Natural killer cell (primary cell): ENCODE data around the gene DIO3. TPM values are rescaled to one million over a fixed set of nuclear protein-coding genes. Genes with fewer than 3 reads are reported as not detected.

Experiments
- ATAC-seq, 3 donors: fragments of 150-1000 bp in 2 of 3; fragments of 200-7000 bp in 1 of 3; cut with Tn5 transposase; 1 replicate in 1 of 3; 2 replicates in 2 of 3; pipeline ENCODE4 v1.10.0; 2021; ENCODE audit warnings: mild to moderate bottlenecking in 2 of 3, moderate library complexity in 2 of 3
- DNase-seq, 2 donors: peaks; one replicate each; pipeline versions ENCODE4 v3.0.0 to v3.0.0-alpha.2; 2013 to 2021; ENCODE audit warnings: mixed read lengths in 1 of 2
- H3K27ac ChIP-seq: one replicate; pipeline ENCODE4 v1.5.1; 2013; ENCODE audit warnings: mild to moderate bottlenecking, low read length
- H3K27me3 ChIP-seq: one replicate; pipeline ENCODE4 v1.6.1; 2013; ENCODE audit warnings: low read length; ENCODE audit not compliant: control insufficient read depth, insufficient read depth
- H3K36me3 ChIP-seq: one replicate; pipeline ENCODE4 v1.6.1; 2013; ENCODE audit warnings: low read length; ENCODE audit not compliant: control insufficient read depth, insufficient read depth
- H3K4me1 ChIP-seq: one replicate; pipeline ENCODE4 v1.6.1; 2013; ENCODE audit warnings: low read length; ENCODE audit not compliant: control insufficient read depth, insufficient read depth
- H3K4me3 ChIP-seq: one replicate; pipeline ENCODE4 v1.5.1; 2013; ENCODE audit warnings: low read length
- H3K9me3 ChIP-seq: one replicate; pipeline ENCODE4 v1.6.1; 2013; ENCODE audit warnings: low read length; ENCODE audit not compliant: control insufficient read depth, insufficient read depth
- H3K27ac Mint-ChIP-seq, 2 donors: one replicate each; pipeline ENCODE4 v1.8.0; 2022; ENCODE audit warnings: mild to moderate bottlenecking in 2 of 2, mixed read lengths in 2 of 2, moderate library complexity in 1 of 2
- H3K27me3 Mint-ChIP-seq, 2 donors: one replicate each; pipeline ENCODE4 v1.8.0; 2022; ENCODE audit warnings: low read depth in 2 of 2, mixed read lengths in 2 of 2
- H3K36me3 Mint-ChIP-seq: one replicate; pipeline ENCODE4 v1.8.0; 2022; ENCODE audit warnings: mixed read lengths
- H3K4me1 Mint-ChIP-seq, 2 donors: one replicate each; pipeline ENCODE4 v1.8.0; 2022; ENCODE audit warnings: mixed read lengths in 2 of 2
- H3K4me3 Mint-ChIP-seq: one replicate; pipeline ENCODE4 v1.8.0; 2022; ENCODE audit warnings: mild to moderate bottlenecking, moderate library complexity, mixed read lengths
- H3K9me3 Mint-ChIP-seq, 2 donors: one replicate each; pipeline ENCODE4 v1.8.0; 2022; ENCODE audit warnings: mixed read lengths in 2 of 2
- CTCF ChIP-seq: fragments of 200-600 bp; IDR thresholded peaks from one replicate; pipeline ENCODE4 v1.8.0; 2022; ENCODE audit warnings: antibody characterized with exemption
- WGBS: methylation state at CpG from one replicate; pipeline ENCODE4 v1.1.7; 2013; ENCODE audit warnings: missing lambda C conversion rate; ENCODE audit not compliant: insufficient coverage; 5-methylcytosine and 5-hydroxymethylcytosine counted together
- intact Hi-C: fragments of 100-400 bp; cut with micrococcal nuclease; formaldehyde crosslinking; loops from one replicate; pipeline ENCODE4 v1.14.2; 2022
- total RNA-seq, 4 donors: library from RNA; stranded (reverse); fragments of 120-200 nt in 1 of 4; gene quantifications; one replicate each; pipeline versions ENCODE4 v1.2.3 to v1.2.4, GENCODE V29; 2013 to 2022

Gene DIO3
- total RNA-seq, 3 donors from 2014 or later (not counting 1 experiment from before 2014, with no cell fraction given), result not detected

GRCh38 chr14:101542391-101542790 is 18.9 kb upstream of the DIO3 start:
- DNase-seq, result no peak
- Mint-ChIP-seq H3K9me3 (no peaks in the 10 kb centered on the region), H3K27ac (no peak overlapping the region), H3K27me3 (peaks cover 35 to 43% of the 10 kb centered on the region in 2 donors), H3K4me1 (peaks cover 5 to 11% of the 10 kb centered on the region in 2 donors), H3K4me3 (no peak overlapping the region), H3K36me3 (no peaks in the 10 kb centered on the region)
- no peaks in the 10 kb centered on the region for H3K36me3 ChIP-seq
- peaks cover 15% of the 10 kb centered on the region for H3K4me1 ChIP-seq
- H3K4me3 ChIP-seq, result no peak overlapping the region
- no peaks in the 10 kb centered on the region for H3K9me3 ChIP-seq
- TF ChIP-seq CTCF, result no peak
- intact Hi-C loops, result no loop called here
- WGBS, result 93% methylated on average over 9 of the region's 9 CpGs
- no peak for ATAC-seq
- peaks cover 7% of the 10 kb centered on the region for H3K27me3 ChIP-seq
- no peak overlapping the region for H3K27ac ChIP-seq

GRCh38 chr14:101543814-101544213 is 17.5 kb upstream of the DIO3 start:
- intact Hi-C loops, result no loop called here
- ATAC-seq, result no peak
- Histone ChIP-seq H3K27me3 (peaks cover 4% of the 10 kb centered on the region), H3K4me3 (no peak overlapping the region), H3K27ac (no peak overlapping the region), H3K9me3 (no peaks in the 10 kb centered on the region), H3K36me3 (no peaks in the 10 kb centered on the region), H3K4me1 (peaks cover 2% of the 10 kb centered on the region)
- Mint-ChIP-seq H3K36me3 (no peaks in the 10 kb centered on the region), H3K9me3 (no peaks in the 10 kb centered on the region), H3K27ac (no peak overlapping the region), H3K4me1 (peaks cover 0 to 5% of the 10 kb centered on the region in 2 donors), H3K27me3 (peaks cover 29 to 34% of the 10 kb centered on the region in 2 donors), H3K4me3 (no peak overlapping the region)
- 98% methylated on average over 16 of the region's 16 CpGs for WGBS
- DNase-seq, result no peak
- no peak for TF ChIP-seq CTCF

- Histone ChIP-seq H3K27me3 (no peaks in the 10 kb centered on the region), H3K4me1 (no peaks in the 10 kb centered on the region), H3K27ac (no peak overlapping the region), H3K9me3 (no peaks in the 10 kb centered on the region), H3K36me3 (no peaks in the 10 kb centered on the region), H3K4me3 (no peak overlapping the region)
- intact Hi-C loops, result no loop called here
- Mint-ChIP-seq H3K4me1 (peaks cover 0 to 5% of the 10 kb centered on the region in 2 donors), H3K9me3 (no peaks in the 10 kb centered on the region), H3K27me3 (peaks cover 29 to 32% of the 10 kb centered on the region in 2 donors), H3K4me3 (no peak overlapping the region), H3K36me3 (no peaks in the 10 kb centered on the region), H3K27ac (no peak overlapping the region)
- DNase-seq (no peak), ATAC-seq (no peak)
- WGBS, result 82% methylated on average over 9 of the region's 9 CpGs
- no peak for TF ChIP-seq CTCF
These were observed 16.7 kb upstream of the DIO3 start for GRCh38 chr14:101544550-101544949.

- TF ChIP-seq CTCF, result no peak
- H3K4me1 Mint-ChIP-seq, result no peaks in the 10 kb centered on the region
- intact Hi-C loops, result no loop called here
- DNase-seq (no peak), ATAC-seq (no peak)
- H3K9me3 Mint-ChIP-seq, result no peaks in the 10 kb centered on the region
- H3K27ac ChIP-seq, result no peak overlapping the region
- H3K9me3 ChIP-seq, result no peaks in the 10 kb centered on the region
- H3K4me3 Mint-ChIP-seq, result no peak overlapping the region
- no peak overlapping the region for H3K4me3 ChIP-seq
- H3K27ac Mint-ChIP-seq, result no peak overlapping the region
- 86% methylated on average over 11 of the region's 11 CpGs for WGBS
- H3K36me3 ChIP-seq, result no peaks in the 10 kb centered on the region
- no peaks in the 10 kb centered on the region for H3K4me1 ChIP-seq
- H3K36me3 Mint-ChIP-seq, result no peaks in the 10 kb centered on the region
- H3K27me3 Mint-ChIP-seq, result peaks cover 24 to 29% of the 10 kb centered on the region in 2 donors
- no peaks in the 10 kb centered on the region for H3K27me3 ChIP-seq
These were observed 14.6 kb upstream of the DIO3 start for GRCh38 chr14:101546706-101547105.
